HG02970 (cell line): ENCODE data around the gene NCOR2.
"Not testable (repeated sequence)": the region's sequence is repeated elsewhere in the genome, so short reads cannot be mapped to it uniquely, and the experiment has no call there.

ENCODE experiments used
- ATAC-seq: cut with Tn5 transposase; IDR thresholded peaks from one replicate; pipeline ENCODE4 v1.9.1; 2021; ENCODE audit warnings: mild to moderate bottlenecking, moderate library complexity, moderate number of reproducible peaks; ENCODE audit not compliant: unreplicated experiment, low FRiP score

Gene NCOR2

GRCh38 chr12:124603100-124603541 is 35.7 kb upstream of the NCOR2 start:
- ATAC-seq: no peak

- ATAC-seq: no peak
These were observed 34.3 kb upstream of the NCOR2 start for GRCh38 chr12:124601706-124602105.

GRCh38 chr12:124599074-124599999 is 31.9 kb upstream of the NCOR2 start:
- ATAC-seq: no peak

GRCh38 chr12:124597041-124597440 is 29.6 kb upstream of the NCOR2 start:
- ATAC-seq: no peak

- no peak for ATAC-seq
These were observed 28.0 kb upstream of the NCOR2 start for GRCh38 chr12:124595444-124595843.

GRCh38 chr12:124594851-124595250 is 27.4 kb upstream of the NCOR2 start:
- ATAC-seq: no peak

GRCh38 chr12:124593851-124594401 is 26.5 kb upstream of the NCOR2 start:
- ATAC-seq: no peak

GRCh38 chr12:124593176-124593575 is 25.8 kb upstream of the NCOR2 start:
- ATAC-seq: no peak

GRCh38 chr12:124592481-124593160 is 25.2 kb upstream of the NCOR2 start:
- no peak for ATAC-seq

- no peak for ATAC-seq
These were observed 24.6 kb upstream of the NCOR2 start for GRCh38 chr12:124592050-124592449.

GRCh38 chr12:124590447-124590846 is 23.0 kb upstream of the NCOR2 start:
- no peak for ATAC-seq

- no peak for ATAC-seq
These were observed 21.4 kb upstream of the NCOR2 start for GRCh38 chr12:124588751-124589267.

GRCh38 chr12:124588018-124588634 is 20.7 kb upstream of the NCOR2 start:
- no peak for ATAC-seq

- ATAC-seq: no peak
These were observed 19.3 kb upstream of the NCOR2 start for GRCh38 chr12:124586756-124587155.

- not testable (repeated sequence) for ATAC-seq
These were observed 17.1 kb upstream of the NCOR2 start for GRCh38 chr12:124584494-124584893.

- ATAC-seq: no peak
These were observed 16.4 kb upstream of the NCOR2 start for GRCh38 chr12:124583854-124584253.

- ATAC-seq: no peak
These were observed 14.7 kb upstream of the NCOR2 start for GRCh38 chr12:124582108-124582424.

- no peak for ATAC-seq
These were observed 14.1 kb upstream of the NCOR2 start for GRCh38 chr12:124581307-124582107.

GRCh38 chr12:124579921-124580517 is 12.6 kb upstream of the NCOR2 start:
- ATAC-seq: no peak

GRCh38 chr12:124578854-124579253 is 11.4 kb upstream of the NCOR2 start:
- ATAC-seq: no peak
